CD4-positive, alpha-beta T cell (primary cell): ENCODE results near the gene NAA50. TPM values are rescaled to one million over a fixed set of nuclear protein-coding genes. Genes with fewer than 3 reads are reported as not detected.

ENCODE experiments used
- ATAC-seq: fragments of 200-7000 bp; cut with Tn5 transposase; one replicate; pipeline ENCODE4 v1.10.0; 2022; ENCODE audit warnings: mild to moderate bottlenecking; ENCODE audit not compliant: poor library complexity
- CTCF ChIA-PET: fragments of 350-600 bp; sonication (Branson Sonifier 250); formaldehyde crosslinking; loops from one replicate; lab custom pipeline; 2021; ENCODE audit warnings: antibody characterized with exemption, inconsistent platforms; lab: Charles Lee
- POLR2A ChIA-PET: fragments of 350-600 bp; sonication (Branson Sonifier 250); formaldehyde crosslinking; loops from one replicate; lab custom pipeline; 2021; ENCODE audit warnings: antibody characterized with exemption, inconsistent platforms; lab: Charles Lee
- DNase-seq, 14 experiments: peaks; one replicate each; pipeline ENCODE4 v3.0.0-alpha.2; 2013 to 2020; ENCODE audit warnings: mixed read lengths in 2 of 14
- H3K27ac ChIP-seq, 2 donors: one replicate each; pipeline versions ENCODE4 v1.5.1 to v1.7.0; 2013; ENCODE audit warnings: low read length in 2 of 2, low read depth in 1 of 2, mild to moderate bottlenecking in 1 of 2
- H3K27me3 ChIP-seq, 2 experiments: 1 replicate in 1 of 2; 2 replicates in 1 of 2; pipeline versions ENCODE4 v1.6.1 to v1.7.0; 2013; ENCODE audit warnings: low read length in 2 of 2, control low read depth in 1 of 2, mild to moderate bottlenecking in 1 of 2, moderate library complexity in 1 of 2; ENCODE audit not compliant: insufficient read depth in 2 of 2, control insufficient read depth in 1 of 2
- H3K36me3 ChIP-seq: one replicate; pipeline ENCODE4 v1.6.1; 2013; ENCODE audit warnings: low read length, control low read depth; ENCODE audit not compliant: insufficient read depth
- H3K4me1 ChIP-seq: one replicate; pipeline ENCODE4 v1.6.1; 2013; ENCODE audit warnings: low read length, control low read depth; ENCODE audit not compliant: insufficient read depth
- H3K4me3 ChIP-seq: one replicate; pipeline ENCODE4 v1.5.1; 2013; ENCODE audit warnings: mild to moderate bottlenecking, low read length, moderate library complexity
- H3K9me3 ChIP-seq, 2 experiments: 1 replicate in 1 of 2; 2 replicates in 1 of 2; pipeline versions ENCODE4 v1.6.1 to v1.7.0; 2013; ENCODE audit warnings: low read length in 2 of 2, mild to moderate bottlenecking in 2 of 2, control low read depth in 1 of 2, moderate library complexity in 1 of 2; ENCODE audit not compliant: control insufficient read depth in 1 of 2, insufficient read depth in 1 of 2
- H3K27ac Mint-ChIP-seq: one replicate; pipeline ENCODE4 v1.8.0; 2020; ENCODE audit warnings: mixed read lengths
- H3K27me3 Mint-ChIP-seq: one replicate; pipeline ENCODE4 v1.8.0; 2021; ENCODE audit warnings: mixed read lengths
- H3K36me3 Mint-ChIP-seq: one replicate; pipeline ENCODE4 v1.8.0; 2021; ENCODE audit warnings: low read depth, mixed read lengths
- H3K4me1 Mint-ChIP-seq: one replicate; pipeline ENCODE4 v1.8.0; 2021; ENCODE audit warnings: low read depth, mixed read lengths
- H3K4me3 Mint-ChIP-seq: one replicate; pipeline ENCODE4 v1.8.0; 2020; ENCODE audit warnings: mild to moderate bottlenecking, mixed read lengths
- H3K9me3 Mint-ChIP-seq: one replicate; pipeline ENCODE4 v1.8.0; 2020; ENCODE audit warnings: mixed read lengths
- CTCF ChIP-seq: fragments of 200-600 bp; IDR thresholded peaks from one replicate; pipeline ENCODE4 v1.8.0; 2022; ENCODE audit warnings: antibody characterized with exemption, mild to moderate bottlenecking
- intact Hi-C, 2 experiments: fragments of 100-400 bp; cut with DNase I in 1 of 2; cut with micrococcal nuclease in 1 of 2; formaldehyde crosslinking; loops; one replicate each; pipeline versions ENCODE4 v1.15.1 to v1.9.0; 2023 to 2025; cut with DNase I, micrococcal nuclease
- total RNA-seq, 174 experiments: library from RNA in 2 of 174; stranded (reverse) in 2 of 174; gene quantifications; one replicate each; pipeline ENCODE4 v1.2.3 and lab custom pipeline; 2021 to 2026

The NAA50 gene
- total RNA-seq, 2 experiments from 2014 or later: 46.6 to 48.0 TPM

GRCh38 chr3:113771993-113772392 lies 25.9 kb upstream of the NAA50 start:
- H3K4me1 ChIP-seq: no peaks in the 10 kb centered on the region
- ATAC-seq (no peak), DNase-seq (no peak)
- no peak overlapping the region for H3K27ac ChIP-seq
- POLR2A ChIA-PET: no interaction called here
- CTCF ChIA-PET: no interaction called here
- no peak for TF ChIP-seq CTCF
- Mint-ChIP-seq H3K36me3 (peaks cover 6% of the 10 kb centered on the region), H3K4me1 (peaks cover 24% of the 10 kb centered on the region), H3K27me3 (no peaks in the 10 kb centered on the region), H3K27ac (no peak overlapping the region), H3K4me3 (no peak overlapping the region), H3K9me3 (no peaks in the 10 kb centered on the region)
- peaks cover 3% of the 10 kb centered on the region for H3K36me3 ChIP-seq
- intact Hi-C loops: no loop called here
- no peaks in the 10 kb centered on the region for H3K27me3 ChIP-seq
- no peaks in the 10 kb centered on the region for H3K9me3 ChIP-seq
- no peak overlapping the region for H3K4me3 ChIP-seq

GRCh38 chr3:113769551-113769950 lies 23.5 kb upstream of the NAA50 start:
- peaks cover 6% of the 10 kb centered on the region for H3K36me3 Mint-ChIP-seq
- Histone ChIP-seq H3K27ac (no peak overlapping the region), H3K9me3 (no peaks in the 10 kb centered on the region), H3K27me3 (no peaks in the 10 kb centered on the region), H3K4me3 (no peak overlapping the region), H3K4me1 (no peaks in the 10 kb centered on the region), H3K36me3 (peaks cover 3% of the 10 kb centered on the region)
- ATAC-seq (no peak), DNase-seq (no peak)
- H3K27me3 Mint-ChIP-seq: no peaks in the 10 kb centered on the region
- no peak overlapping the region for H3K27ac Mint-ChIP-seq
- TF ChIP-seq CTCF: no peak
- no peak overlapping the region for H3K4me3 Mint-ChIP-seq
- H3K9me3 Mint-ChIP-seq: no peaks in the 10 kb centered on the region
- ChIA-PET CTCF (no interaction called here), POLR2A (no interaction called here)
- H3K4me1 Mint-ChIP-seq: peaks cover 11% of the 10 kb centered on the region
- intact Hi-C loops: no loop called here

GRCh38 chr3:113764698-113765097 lies 18.6 kb upstream of the NAA50 start:
- DNase-seq (no peak), ATAC-seq (no peak)
- H3K36me3 ChIP-seq: no peaks in the 10 kb centered on the region
- peaks cover 6% of the 10 kb centered on the region for H3K36me3 Mint-ChIP-seq
- no peaks in the 10 kb centered on the region for H3K27me3 Mint-ChIP-seq
- no peaks in the 10 kb centered on the region for H3K4me1 ChIP-seq
- intact Hi-C loops: no loop called here
- no peak overlapping the region for H3K27ac ChIP-seq
- H3K4me3 ChIP-seq: no peak overlapping the region
- no peak for TF ChIP-seq CTCF
- no peaks in the 10 kb centered on the region for H3K9me3 Mint-ChIP-seq
- no peaks in the 10 kb centered on the region for H3K9me3 ChIP-seq
- no peak overlapping the region for H3K27ac Mint-ChIP-seq
- POLR2A ChIA-PET: interaction anchor here (1.0 kb wide), 1 partner anchor 18 kb away, joined by 3 read pairs; the partner anchor contains the start of genes ATP6V1A and NAA50
- no peaks in the 10 kb centered on the region for H3K27me3 ChIP-seq
- H3K4me3 Mint-ChIP-seq: no peak overlapping the region
- CTCF ChIA-PET: interaction anchor here (0.6 to 1.4 kb wide), 2 partner anchors 24 to 80 kb away, joined by 3 to 4 read pairs; no protein-coding TSS in a partner anchor
- H3K4me1 Mint-ChIP-seq: no peaks in the 10 kb centered on the region
